EL (cell line): ENCODE data around the gene AHDC1.

Source experiments
- DNase-seq: peaks from one replicate; pipeline ENCODE4 v3.0.0-alpha.2; 2016

The AHDC1 gene

GRCh38 chr1:27596261-27596660, 7.7 kb downstream of the AHDC1 start:
- DNase-seq: no peak

- DNase-seq: no peak
These were observed 8.3 kb downstream of the AHDC1 start for GRCh38 chr1:27595597-27595996.

DNA sequence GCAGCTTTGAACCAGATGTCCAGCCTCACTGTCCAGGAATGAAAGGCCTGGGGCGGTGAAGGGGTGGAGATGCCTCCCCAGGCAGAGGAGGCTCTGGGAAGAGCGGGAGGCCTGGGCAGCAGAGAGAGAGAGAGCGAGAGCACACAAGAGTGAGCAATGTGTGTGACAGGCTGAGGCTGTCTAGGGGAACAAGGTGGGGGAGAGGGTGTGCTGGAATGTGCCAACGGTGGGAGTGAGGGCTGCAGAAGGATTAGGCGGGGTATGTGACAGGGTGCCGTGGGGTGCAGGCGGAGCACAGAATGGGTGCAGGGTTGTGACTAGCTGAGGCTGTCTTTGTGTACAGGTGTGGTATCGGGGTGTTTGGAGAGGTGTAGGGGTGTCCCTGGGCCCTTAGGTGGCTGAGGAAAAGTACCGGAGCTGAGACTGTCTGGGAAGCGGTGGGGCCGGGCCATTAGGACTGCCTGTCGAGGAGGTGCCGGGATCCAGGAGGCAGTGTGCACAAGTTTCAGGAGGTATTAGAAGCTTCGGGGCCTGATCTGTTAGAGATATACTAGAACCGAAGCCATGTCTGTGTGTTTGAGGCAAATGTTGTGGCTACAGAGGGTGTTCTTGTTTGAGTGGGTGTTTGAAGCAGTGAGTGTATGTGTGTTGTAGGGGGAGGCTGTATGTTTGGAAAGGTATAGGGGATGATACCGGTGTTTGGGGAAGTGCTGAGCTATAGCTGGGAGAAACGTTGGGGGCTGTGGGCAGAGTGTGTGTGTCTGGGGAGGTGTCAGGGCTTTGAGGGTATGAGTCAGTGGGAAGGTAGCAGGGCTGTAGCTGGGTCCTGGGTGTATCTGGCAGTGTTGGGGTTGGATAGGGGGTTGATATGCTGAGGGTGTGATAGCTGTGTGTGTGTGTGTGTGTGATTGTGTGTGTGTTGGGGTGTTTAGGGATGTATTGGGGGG, 9.1 kb downstream of the AHDC1 start:
- peak; percentile 89 for DNase-seq

GRCh38 chr1:27593678-27594563, 10.0 kb downstream of the AHDC1 start:
- DNase-seq: no peak

DNA sequence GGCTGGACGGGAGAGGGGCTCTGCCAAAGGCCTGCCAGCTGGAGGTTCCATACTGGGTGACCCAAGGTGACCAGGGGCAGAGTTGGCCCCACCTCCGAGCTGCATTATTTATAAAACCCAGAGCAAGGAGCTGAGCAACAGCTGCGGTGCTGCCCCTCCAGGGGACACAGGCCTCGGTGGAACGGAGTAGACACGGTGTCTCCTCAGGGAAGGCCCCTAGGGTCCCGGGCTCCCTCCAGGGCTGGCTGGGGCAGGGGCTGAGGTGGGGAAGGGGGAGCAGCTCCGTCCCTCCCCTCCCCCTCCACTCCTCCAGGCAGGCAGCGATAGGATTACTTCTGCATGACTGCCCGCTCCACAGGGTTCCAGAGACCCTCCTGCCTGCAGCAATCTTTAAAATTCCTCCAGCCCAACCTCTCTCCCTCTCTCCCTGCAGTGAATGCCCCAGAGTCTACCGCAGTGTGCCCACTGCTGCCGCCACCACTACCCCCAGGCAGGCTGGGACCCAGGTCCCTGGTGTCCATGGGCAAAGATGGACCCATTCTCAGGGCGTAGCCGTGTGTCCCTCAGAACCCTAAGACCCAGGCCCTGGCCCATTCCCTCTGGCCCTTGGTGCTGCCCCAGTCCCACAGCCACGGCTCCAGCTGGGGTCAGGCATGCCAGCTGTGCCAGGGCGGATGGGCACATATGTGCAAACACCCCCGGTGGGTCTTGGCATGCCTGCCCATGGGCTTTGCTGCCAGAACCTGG, 10.8 kb downstream of the AHDC1 start:
- no peak for DNase-seq

- no peak for DNase-seq
These were observed 11.6 kb downstream of the AHDC1 start for GRCh38 chr1:27592232-27592930.

DNA sequence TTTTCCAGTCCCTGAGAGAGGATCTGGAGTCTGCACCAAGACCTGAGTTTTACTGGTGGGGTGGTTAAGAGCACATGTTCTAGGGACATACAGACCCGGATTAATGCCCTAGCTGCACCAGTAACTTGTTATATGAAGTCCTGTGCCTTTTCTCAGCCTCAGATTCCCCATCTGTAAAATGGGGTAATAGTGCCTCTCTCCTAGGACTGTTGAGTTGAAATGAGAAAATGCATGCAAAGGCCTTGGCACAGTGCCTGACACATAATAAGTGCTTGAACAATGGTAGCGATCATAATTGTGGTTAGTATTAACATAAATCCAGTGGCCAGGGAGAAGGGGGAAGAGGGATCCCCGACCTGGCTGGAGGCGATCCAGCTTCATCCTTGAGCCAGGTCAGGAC, 12.3 kb downstream of the AHDC1 start:
- DNase-seq: no peak

- DNase-seq: no peak
These were observed 12.9 kb downstream of the AHDC1 start for GRCh38 chr1:27590917-27591508.

GRCh38 chr1:27589841-27590426, 14.0 kb downstream of the AHDC1 start:
- DNase-seq: peak; percentile 66

GRCh38 chr1:27589441-27589840, 14.5 kb downstream of the AHDC1 start:
- no peak for DNase-seq

GRCh38 chr1:27588256-27589232, 15.4 kb downstream of the AHDC1 start:
- no peak for DNase-seq

DNA sequence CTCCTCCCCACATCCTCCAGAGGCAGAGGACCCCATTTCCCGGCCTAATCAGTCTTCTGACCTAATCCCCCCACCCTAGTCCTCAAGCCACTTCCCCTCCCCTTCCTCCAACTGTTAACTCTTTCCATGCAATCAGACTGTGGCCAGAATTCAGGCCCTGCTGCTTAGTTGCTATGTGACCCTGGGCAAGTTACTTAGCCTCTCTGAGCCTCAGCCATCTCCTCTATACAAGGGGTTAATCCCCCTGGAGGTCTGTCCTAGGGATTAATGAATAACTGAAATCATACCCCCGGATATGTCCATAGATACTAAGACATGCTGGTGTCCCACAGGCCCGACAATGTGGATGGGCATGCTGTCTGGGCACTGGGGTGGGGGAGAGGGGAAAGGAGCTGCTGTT, 18.3 kb downstream of the AHDC1 start:
- DNase-seq: no peak

DNA sequence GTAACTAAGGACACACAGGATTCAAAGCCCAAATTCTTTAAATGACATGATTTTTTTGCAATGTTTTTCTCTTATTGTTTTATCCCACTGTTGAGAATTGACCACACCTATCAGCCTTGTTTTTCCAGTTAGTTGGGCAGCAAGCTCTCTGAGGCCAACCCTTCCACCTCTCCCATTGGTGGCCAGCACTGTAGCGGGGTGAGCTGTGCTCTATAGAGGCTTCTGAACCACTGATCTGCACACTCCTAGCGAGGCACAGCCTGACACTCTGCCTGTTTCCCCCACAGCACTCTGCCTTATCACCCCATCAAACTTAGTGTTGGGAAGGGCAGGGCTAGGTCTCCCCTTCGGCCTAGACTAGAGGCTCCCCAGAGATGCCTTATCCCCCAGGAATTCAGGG, 19.5 kb downstream of the AHDC1 start:
- no peak for DNase-seq

DNA sequence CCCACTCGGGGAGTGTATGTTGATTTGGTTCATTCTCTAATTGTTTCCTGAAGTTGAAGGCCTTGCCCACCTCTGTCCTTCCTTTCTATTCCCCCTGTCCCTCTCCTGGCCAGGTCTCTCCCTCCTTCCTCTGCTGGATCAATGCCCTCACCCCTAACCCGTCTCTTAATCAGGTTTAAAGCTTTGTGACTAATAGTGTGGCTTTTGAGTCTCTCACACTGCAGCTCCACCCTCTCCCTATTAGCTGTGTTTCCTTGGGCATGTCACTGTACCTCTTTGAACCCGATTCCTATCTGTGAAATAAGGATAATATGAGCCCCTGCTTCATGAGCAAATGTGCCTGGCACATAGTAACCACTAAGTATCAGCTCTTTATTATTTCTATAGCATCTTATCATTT, 20.5 kb downstream of the AHDC1 start:
- DNase-seq: no peak

DNA sequence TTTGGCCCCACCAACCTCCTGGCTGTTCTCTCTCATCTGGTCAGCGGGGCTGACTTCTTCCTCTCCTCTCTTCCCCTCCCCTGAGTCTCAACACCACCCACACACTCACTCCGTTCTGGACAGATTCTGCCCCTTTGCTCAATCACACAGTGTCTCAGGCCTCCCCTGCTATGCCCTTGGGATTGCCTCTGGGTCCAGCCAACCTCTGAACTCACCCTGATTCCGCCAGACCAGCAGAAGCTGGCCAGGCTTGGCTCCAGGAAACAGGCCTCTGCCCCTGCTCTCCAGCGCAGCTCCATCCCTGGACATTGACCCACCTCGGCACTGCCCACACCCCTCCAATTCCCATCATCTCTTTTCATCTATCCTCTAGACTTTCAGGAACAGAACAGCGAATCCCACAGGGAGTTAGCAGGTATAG, 22.1 kb downstream of the AHDC1 start:
- DNase-seq: no peak

DNA sequence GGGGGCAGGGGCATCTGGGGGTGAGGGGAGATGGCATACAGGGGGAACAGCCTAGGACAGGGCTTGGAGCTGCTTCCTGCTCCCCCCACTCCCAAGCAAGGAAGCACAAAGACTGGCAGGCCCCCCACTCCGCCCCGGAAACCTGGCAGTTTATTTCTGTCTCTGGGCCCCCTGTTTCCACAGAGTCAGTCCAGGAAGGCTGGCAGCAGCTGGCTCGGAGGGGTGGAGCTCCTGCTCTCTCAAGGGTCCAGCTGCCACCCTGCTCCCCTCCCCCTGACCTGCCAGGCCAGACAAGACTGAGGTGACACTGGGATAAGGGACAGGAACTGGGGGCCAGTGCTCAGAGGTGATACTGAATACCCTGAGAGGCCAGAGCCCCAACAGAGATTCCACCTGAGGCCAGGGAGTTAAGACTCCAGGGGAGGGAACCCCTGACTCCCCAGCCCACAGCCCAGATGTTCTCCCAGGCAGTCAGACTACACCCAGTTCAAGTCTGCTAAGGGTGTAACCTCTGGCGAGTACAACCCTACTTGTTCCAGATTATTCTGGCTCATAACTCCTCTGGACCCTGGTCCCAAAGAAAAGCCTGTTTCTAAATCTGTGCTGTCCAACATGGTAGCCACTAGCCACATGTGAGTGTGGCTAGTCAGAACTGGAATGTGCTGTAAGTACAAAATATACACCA, 26.3 kb downstream of the AHDC1 start:
- DNase-seq: no peak

DNA sequence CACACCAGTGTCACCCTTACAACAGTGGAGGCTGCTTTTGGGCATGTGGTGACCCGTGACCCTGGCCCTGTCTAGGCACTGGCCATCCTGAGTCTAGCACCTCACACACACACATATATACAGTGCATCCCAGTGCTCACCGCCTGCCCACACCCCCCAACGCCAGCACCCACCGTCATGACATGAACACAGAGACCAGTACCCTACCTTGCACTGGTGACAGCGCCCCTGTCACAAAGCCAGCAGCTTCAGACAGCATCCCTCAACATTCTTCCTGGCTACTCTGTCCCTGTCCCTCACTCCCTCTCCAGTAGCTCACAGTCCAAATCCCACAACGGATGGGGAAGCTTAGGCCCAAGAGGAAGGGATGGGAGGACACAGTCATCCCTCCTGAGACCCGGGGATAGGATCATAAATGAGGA, 27.1 kb downstream of the AHDC1 start:
- no peak for DNase-seq

DNA sequence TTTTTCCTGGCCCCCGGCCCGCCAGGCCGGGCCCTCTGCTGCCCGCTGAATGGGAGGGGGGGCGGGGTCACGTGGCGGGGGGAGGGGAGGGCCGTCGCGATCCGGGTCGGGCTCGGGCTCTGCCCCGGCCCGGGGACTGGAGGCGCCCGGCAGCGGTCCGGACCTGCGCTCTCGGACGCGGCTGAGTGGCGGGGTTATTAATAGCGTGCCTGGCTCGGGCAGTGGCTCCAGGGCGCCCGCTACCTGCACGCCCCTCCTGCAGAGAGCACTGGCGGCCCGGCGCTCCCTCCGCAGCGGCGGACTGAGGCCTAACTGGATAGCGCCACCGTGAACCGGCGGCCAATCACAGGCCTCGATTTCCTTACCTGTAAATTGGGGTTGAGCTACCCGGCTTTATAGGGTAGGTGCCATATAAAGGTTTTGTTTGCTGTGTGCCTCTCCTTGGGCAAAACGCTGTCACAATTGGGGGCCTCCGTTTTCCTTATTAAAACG, 28.1 kb downstream of the AHDC1 start:
- peak; percentile 65 for DNase-seq
